Activated naive CD8-positive, alpha-beta T cell treated with anti-CD3 and anti-CD28 coated beads, Interleukin-2, amount 50 U/mL, for 16 hours (primary cell): ENCODE results near the gene DCUN1D4.
A peak's percentile ranks its signal among the peaks of the same experiment; 100 is the strongest.

Experiments
- DNase-seq: peaks from one replicate; pipeline ENCODE4 v3.0.0-alpha.2; 2020; ENCODE audit warnings: low read depth, low spot score

DCUN1D4 gene

DNA sequence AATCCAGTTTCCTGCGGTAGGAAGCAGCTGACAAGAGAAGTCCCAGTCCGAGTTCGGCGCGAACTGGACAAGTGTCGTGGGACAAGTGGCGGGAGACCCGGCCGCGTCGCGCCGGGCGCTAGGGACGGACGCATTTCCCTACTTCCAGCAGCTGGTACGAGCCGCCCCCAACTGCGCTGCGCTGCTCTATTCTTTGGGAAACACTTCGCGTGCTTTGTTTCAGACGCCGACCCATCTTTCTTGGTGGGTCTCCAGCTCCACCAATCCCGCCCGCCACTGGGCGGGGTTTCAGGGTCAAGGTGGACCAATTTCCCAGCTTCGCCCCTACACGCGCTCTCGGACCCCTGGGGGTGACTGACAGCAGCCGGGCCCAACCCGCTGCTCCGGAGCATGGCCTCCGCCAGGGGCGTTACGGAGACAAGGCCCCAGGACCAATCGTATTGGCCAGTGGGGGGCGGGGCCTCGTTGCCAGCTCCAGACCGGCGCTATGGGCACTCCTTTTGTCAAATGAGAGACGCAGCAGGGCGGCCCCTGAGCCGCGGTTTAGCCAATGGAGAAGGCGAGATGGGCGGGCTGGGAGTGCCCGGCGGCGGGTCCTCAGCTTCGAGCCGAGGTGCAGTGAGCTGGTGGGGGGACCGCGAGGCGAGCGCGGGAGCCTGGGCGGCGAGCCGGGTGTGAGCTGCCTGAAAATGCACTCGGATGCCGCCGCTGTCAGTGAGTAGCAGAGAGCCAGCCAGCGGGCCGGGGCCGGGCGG lies at the start of gene DCUN1D4:
Gene DCUN1D4 (plus strand): TSS at position 600 of the 755 bp plus-strand sequence. CDS start 90 bp downstream, at position 690.
- peak; percentile 98 for DNase-seq

DNA sequence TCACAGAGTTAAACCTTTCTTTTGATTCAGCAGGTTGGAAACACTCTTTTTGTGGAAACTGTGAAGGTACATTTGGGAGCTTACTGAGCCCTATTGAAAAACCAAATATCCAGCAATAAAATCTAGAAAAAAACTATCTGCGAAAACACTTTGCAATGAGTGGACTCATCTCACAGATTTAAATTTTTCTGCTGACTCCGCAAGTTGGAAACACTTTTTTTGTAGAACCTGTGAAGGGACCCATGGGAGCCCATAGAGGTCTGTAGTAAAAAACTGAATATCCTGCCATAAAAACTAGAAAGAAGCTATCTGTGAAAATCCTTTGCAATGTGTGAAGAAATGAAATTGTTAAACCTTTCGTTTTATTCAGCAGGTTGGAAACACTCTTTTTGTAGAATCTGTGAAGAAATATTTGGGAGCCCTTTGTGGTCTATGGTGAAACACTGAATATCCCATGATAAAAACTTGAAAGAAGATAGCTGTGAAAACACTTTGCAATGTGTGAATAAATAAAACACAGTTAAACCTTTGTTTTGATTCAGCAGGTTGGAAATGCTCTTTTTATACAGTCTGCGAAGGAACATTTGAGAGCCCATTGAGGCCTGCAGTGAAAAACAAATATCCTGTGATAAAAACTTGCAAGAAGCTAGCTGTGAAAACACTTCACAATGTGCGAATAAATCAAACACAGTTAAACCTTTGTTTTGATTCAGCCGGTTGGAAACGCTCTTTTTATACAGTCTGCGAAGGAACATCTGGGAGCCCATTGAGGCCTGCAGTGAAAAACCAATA lies 22.3 kb upstream of the DCUN1D4 start:
- DNase-seq, result no peak

DNA sequence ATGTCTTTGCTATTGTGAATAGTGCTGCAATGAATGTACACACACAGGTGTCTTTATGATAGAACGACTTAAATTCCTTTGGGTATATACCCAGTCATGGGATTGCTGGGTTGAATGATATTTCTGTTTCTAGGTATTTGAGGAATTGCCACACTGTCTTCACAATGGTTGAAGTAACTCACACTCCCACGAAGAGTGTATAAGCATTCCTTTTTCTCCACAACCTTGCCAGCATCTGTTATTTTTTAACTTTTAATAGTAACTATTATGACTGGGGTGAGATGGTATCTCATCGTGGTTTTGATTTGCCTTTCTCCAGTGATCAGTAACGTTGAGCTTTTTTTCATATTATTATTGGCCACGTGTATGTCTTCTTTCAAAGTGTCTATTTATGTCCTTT lies 17.6 kb upstream of the DCUN1D4 start:
- DNase-seq, result no peak

DNA sequence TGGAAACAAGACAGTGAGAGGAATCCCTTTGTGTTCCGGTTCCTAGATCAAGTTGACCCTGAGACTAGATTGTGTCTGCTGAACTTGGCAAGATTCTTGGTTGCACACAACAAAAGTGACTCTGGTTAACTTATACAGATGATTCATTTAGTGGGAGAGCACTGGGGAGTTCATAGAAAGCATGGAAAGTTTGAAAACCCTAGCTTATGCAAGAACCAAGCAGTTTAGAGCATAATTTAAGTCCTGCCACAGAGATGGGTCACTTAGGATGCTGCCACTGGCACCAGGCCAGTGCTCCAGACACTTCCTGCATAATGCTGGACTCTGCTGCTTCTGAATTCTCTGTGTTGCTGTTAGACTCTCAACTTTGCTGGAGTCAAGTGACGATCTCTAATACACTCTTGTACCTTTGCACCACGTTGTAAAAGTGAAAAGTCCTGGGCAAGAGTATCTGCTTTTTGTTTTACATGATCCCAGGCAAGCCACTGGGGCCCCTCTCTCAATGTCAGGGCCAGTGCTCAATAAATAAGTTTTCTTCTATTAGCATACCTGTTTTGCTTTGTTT lies 12.7 kb upstream of the DCUN1D4 start:
- no peak for DNase-seq

DNA sequence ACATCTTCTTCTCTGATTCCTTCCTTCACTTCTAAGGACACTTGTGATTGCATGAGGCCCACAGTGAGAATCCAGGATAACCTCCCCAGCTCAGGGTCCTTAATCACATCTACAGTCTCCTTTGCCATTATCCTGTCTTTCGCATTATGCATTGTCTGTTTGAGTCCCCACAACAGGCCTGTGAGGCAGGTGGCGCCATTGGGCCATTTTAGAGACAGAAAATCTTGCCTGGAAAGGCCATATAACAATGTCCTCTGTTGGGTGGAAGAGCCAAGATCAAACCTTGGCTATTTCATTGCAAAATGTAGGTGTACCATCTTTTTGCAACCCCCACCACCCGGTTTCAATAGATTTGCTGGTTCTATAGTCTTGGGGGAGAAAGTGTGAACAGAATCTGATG lies 11.8 kb upstream of the DCUN1D4 start:
- DNase-seq, result peak; percentile 25

DNA sequence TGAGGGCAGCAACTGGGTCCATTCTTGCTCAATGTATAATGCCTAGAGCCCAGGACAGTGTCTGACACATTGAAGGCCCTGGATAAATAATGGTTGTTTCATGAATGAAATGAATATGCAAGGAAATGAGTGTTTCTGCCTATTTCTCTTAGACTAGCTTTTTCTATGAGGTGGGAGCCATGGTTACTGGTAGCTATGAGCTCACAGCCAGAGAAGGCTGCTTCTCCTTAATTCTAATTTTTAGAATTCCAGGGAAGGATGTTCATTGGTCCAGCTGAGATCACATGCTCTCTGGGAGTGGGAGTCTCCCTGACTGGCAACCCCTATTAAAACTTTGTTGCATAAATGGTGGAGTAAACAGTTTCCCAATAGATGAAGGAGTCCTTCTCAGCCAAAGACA lies 9.7 kb upstream of the DCUN1D4 start:
- DNase-seq, result no peak

DNA sequence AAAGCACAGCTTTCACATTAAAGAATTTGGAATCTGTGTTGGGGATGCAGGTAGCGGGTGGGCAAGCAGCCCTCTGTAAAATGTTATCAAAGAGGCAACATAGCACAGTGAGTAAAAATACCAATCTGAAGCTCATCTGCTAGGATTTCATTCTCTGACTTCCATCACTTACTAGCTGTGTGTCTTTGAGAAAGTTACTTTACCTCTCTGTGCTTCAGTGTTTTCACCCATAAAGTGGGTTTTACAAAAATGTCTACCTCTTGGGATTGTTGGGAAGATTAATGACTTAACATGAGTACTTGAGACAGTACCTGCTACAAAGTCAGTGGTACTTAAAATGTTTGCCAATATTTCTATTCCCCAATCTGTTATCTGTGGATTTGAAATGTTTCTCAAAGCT lies 7.9 kb upstream of the DCUN1D4 start:
- DNase-seq, result no peak

DNA sequence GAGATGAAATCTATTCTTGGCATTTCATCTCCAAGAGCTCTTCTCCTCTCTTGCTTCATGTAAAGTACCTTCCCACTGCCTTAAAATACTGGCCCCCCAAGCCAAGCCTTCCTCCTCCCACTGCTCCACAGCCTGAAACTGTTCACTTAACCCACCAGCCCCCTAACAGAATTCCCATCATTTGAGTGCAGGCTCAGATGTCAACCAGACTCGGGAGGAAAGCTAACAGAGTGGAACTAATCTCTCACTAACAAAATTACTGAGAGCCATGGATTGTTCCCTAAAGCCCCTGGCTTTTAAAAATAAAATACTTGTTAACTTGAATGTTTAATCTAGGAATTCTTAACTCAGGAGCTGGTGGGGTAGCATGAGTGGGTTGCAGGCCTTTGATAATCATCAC lies 7.1 kb upstream of the DCUN1D4 start:
- no peak for DNase-seq

DNA sequence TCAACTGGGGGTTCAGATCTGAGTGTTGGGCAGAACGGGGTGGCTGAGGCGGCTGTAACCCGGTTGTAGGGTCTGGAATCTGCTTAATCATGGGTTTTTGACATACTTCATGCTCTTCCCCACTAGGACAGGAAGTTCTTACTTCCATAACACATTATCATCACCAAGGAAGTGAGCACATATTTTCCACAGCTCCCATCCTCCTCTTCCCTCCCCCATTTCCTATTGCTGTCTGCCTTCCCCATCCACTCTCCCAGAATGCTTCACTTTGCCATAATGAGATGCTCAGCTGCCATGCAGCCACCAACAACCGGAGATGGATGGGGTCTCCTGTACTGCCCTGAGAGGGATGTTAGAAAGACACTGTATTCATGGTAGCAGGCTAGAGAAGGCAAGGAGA lies 6.4 kb upstream of the DCUN1D4 start:
- DNase-seq, result no peak

DNA sequence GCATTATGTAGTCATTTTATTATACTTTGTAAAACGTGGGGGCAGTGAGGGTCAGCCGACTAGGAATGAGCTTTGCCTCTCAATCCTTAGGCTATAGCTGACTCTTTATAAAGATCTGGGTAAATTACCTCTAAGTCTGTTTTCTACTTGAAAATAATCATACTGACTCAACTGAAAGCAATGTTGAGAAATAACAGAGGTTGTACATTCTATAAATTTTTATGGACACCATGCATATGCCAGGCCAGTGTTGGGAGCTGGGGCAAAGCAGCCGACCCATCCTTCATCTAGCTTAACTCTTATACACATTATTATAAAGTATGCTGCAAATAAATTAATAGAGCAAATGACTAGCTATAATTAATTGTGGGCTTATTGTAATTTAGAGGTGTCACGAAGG lies 2.2 kb upstream of the DCUN1D4 start:
- no peak for DNase-seq

DNA sequence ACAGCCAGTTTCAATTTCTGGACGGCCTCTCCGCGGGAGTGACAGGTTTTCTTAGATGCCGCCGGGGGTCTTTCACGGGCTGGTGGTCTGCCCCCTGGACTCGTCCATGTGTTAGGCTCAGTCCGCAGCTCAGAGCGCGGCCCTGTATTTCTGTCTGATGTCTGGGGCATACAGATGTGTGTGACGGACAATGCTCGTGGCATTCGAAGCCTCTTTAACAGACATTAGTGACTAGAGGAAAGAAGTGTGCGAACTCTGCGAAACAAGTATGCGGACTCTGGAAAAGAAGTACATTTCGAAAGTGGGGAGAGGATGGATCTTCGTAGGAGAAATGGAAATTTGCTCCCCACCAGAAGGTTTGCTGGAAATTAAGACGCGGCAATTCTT lies 793 bp upstream of the DCUN1D4 start:
- DNase-seq, result no peak

DNA sequence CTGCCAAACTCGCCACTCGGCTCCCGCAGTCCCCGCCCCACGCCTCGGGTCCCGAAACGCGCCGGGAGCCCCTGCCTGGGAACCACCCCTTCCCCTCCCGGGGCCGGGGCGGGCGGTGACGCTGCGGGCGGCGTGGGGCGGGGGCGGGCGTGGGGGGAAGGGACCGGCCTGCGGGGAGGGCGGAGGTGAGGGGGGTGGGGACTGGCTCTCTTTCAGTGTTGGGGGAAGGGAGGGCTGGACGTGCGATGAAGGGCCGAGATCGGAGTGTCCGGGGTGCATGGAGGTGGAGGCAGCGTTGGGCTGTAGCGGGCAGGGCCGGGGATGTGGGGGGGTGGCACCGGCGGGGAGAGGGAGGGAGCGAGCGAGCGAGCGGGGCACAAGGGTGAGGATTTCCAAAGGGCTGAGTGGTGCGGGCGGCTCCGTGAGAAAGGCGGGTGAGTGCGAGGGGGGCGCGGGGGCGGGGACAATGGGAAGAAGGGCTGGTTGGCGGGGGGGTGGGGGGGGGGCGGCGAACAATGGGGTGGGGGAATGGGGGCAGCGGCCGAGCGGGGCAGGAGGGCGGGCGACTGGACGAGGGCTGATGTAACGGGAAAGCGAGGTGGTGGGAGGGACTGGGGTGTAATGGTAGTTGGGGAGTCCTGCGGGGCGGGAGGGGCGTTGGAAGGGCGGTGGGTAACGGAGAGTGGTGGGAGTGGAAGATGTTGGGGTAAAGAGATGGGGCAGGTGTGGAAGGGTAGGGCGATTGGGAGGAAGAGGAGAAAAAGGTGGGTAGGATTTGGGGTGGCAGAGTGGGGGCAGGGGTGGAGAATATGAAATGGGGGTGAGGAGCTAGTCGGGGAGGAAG lies 578 bp downstream of the DCUN1D4 start:
- peak; percentile 37 for DNase-seq

DNA sequence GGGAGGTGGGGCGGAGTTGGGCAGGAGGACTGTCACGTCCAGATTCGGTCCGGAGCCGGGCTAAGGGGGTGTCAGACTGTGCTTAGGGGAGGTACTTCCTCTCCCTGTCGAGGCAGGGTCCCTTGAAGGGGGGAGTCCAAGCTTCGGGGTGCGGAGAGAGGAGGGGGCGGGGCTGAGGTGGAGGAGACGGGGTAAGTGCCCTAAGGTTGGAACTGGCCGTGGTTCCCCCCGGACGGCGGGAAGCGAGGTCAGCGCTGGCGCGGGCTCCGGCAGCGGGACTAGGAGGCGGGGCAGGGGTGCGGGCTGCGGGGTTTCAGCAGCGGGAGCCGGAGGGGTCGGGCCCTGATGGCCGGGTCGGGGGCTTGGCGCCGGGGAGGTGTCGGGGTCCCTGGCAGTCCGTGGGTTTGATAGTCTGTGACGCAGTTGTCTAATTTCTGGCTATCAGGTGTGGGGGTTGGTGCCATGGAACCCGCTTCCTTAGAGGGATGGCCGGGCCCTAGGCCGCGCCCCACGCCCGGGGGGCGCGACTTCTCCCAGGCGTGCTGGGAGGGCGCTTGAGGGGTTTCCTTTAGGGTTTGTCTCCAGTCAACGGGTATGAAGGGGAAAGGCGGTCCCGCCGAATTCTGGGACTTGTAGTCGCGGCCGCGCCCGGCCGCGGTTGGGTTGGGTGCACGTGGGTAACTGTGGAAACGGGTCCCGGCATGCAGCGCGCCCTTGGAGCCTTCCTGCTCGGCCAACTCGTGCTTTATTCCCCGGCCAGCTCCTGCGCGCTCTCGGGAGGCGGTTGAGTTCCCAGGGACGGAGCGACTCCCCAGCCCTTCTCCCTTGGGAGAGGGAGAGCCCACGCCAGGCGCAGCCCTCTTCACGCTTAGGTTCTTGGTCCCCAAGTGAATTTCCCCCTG lies 1.5 kb downstream of the DCUN1D4 start:
- DNase-seq, result peak; percentile 71

DNA sequence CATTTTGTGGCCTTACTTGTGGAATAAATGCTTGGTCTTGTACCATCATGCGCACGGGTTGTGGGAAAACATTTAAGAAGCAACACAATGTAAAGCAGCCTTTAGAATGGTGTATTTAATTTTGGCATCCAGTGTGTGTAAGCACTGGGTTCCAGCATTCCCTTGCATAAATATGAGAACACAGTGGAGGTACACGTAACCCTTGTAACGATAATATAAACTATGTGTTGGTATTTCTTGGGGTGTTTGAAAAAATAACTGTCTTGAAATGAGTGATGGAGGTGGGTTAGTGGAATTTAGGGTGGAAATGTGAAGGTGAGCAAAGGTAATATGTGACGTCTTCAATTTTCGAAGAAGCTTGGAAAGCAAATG lies 2.1 kb downstream of the DCUN1D4 start:
- DNase-seq, result no peak

DNA sequence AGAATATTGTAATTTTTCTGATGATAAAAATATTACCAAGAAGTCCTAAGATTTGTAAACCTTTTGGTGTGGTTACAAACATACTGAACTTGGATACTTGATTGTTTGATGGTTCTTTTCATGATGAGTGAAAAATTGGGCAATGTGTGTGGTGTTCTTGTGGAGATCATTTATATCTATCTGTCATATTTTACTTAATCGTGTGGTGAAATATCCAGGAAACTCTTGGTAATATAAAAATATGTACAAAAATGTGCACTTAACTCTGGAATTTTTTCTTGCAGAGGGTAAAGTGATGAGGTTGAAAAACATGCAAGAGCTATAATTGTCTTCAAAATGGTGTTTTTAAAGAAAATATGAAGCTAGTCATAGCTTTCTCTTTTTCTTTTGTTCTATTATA lies 2.8 kb downstream of the DCUN1D4 start:
- no peak for DNase-seq

DNA sequence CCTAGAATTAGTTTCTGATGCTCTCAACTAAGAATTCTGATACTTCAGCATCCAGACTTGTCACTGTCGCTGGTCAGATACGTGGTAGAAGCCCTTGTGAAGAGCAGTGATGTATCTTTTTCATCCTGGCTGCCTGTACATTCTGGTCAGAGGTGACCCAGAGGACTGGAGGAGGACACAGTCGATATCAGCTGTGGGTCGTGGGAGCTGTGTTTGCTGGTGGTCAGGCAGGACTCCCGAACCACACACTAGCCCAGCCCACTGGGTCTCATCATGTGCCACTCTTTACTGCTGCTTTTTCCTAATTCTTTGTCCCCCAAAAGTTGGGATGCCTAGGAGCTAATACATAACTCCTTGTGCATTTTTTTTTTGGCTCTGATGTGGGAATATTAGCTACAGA lies 6.5 kb downstream of the DCUN1D4 start:
- DNase-seq, result no peak

DNA sequence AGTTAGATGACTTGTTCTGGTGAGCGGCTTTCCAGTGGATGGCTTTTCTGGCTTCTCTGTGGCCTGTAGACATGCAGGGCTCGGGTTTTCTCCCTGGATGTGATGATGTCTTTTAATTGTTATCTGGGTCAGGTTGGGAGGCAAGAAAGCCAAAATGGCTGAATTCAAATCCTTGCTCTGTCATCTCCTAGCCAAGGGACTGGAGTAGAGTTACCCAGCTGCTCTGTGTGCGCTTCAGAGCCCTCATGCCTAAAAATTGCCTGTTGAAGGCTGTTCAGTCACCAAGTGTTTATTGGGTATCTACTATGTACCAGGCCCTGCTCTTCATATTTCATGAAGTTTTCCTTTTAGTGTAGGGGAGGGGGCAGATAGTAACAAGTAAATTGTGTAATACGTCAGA lies 7.3 kb downstream of the DCUN1D4 start:
- no peak for DNase-seq

DNA sequence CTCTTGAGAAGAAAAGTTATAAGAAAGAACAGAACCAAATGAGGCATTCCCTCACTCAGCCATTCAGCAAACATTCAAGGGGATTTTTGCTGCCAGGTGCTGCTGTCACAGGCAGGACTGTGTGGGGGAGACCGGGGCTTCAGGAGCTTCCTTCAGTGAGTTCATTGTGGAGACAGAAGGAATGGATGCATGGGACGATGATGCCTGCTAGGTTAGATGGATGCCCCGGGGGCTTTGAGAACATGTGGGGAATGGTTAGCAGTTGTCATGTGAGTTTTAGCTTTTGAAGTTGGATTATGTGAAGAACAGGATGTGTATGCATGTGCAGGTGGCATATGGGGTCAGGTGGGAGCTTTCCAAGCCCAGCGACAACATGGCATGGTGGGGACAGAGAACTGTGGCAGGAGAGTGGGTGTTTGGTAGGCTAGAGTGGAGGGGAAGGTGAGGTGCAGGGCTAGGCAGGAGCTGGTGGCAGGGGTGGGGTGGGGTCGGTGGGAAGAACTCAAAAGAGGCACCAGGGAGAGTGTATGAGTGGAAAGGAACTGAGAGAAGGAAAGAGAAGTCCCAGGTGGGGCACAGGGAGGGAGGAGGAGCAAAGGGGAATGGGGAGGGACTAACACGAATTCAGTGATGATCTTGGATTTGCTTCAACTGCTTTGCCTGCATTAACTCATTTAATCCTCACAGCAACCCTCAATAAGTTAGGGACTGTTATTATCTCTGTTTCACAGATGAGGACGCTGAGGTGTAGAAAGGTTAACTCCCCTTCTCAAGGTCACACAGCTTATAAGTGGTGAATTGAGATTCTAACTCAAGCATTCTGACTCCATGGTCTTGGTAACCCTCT lies 8.4 kb downstream of the DCUN1D4 start:
- no peak for DNase-seq

DNA sequence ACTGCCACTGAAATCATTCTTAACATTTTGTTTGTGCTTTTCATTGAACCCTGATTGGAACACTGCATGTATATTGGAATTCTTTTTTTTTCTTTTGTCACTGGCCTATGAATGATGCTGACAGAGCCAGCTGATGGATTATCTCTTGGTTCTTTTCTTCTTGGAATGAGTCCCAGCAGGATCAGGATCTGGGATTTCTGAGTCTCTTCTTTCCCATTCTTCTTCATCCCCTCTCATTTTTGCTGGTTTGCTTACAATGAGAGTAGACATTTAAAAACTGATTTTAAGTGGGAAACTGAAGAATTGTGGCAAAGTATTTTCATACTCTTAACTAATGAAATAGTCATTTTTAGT lies 9.0 kb downstream of the DCUN1D4 start:
- DNase-seq, result no peak

DNA sequence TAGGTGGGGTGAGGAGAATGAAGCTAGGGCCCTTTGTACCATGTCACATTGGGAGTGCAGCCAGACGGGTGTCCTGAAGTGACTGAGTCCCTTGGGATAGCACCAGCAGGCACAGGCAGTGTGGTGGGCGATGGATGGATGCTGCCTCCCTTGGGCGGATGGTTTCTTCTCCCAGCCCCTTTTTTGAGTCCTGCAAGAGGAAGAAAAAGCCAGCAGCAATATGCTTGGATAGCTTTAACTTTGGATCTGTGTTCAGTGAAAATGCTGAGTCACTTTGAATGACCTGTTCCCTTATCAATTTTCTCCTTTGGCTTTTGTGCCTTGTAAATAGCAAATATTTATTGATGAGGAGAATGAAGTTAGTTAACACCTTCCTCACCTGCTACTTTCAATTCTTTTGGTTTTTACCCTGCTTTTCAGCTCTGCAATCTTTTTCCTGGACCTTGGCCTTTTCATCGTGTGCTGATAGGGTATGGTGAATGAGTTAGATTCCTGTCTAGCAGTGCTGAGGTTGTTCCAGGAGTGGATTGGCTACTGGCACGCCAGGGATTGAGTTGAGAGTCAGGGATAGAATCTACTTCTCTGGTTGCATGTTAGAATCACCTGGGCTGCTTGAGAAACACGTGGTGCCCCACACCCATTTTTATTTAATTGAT lies 10.2 kb downstream of the DCUN1D4 start:
- DNase-seq, result no peak
